ENCODE results near the gene ROS1. TPM values are rescaled to one million over a fixed set of nuclear protein-coding genes. Genes with fewer than 3 reads are reported as not detected.
"Not testable (repeated sequence)": the region's sequence is repeated elsewhere in the genome, so short reads cannot be mapped to it uniquely, and the experiment has no call there.

Gene ROS1
- not detected for total RNA-seq

DNA sequence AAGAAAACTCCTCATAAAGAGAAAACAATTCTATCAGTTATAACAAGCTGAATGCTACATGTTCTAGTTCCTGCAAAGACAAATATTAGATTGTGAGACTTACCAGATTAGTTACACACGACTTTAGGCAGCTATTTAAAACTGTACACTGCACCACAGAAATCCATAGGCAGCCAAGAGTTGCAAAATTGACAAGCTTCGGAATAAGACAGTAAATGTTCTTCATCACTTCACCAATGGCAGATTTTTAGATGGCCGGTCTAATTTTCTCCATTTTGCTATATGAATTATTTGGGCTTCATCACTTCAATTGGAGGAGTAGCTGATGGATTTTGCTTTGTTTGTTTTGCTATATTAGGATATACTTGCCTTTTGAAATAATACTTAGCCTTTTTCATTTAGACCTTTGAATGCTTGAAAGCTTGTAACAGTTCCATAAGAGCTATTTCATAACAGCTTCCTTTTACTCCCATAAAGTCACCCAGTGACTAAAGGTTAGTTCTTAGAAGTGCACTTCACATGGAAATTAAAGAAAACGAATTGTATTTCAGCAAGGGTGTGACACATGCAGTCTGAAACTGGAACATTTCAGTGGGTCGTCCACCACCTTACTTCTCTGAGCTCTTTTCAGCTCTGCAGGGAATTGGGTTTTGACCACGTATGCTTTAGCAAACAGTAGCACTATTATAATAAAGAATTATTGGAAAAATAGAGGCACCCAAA is at the start of gene ROS1:
Gene ROS1, minus strand, starts transcription at position 512 of the 723 bp plus-strand sequence. Its CDS starts 286 bp downstream, at position 226.
- ChIA-PET CTCF (no interaction called here), POLR2A (no interaction called here)

DNA sequence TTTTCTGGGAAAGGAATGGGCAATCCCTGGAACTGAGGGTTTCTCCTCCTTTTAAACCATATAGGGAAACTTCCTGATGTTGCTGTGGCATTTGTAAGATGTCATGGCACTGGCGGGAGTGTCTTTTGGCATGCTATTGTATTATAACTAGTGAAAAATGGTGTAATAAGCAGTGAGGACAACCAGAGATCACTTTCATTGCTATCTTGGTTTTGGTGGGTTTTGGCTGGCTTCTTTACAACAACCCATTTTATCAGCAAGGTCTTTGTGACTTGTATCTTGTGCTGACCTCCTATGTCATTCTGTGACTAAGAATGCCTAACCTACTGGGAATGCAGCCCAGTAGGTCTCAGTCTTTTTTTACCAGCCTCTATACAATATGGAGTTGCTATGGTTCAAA is 47.7 kb upstream of the ROS1 start:
- POLR2A ChIA-PET, result no interaction called here
- CTCF ChIA-PET, result no interaction called here

DNA sequence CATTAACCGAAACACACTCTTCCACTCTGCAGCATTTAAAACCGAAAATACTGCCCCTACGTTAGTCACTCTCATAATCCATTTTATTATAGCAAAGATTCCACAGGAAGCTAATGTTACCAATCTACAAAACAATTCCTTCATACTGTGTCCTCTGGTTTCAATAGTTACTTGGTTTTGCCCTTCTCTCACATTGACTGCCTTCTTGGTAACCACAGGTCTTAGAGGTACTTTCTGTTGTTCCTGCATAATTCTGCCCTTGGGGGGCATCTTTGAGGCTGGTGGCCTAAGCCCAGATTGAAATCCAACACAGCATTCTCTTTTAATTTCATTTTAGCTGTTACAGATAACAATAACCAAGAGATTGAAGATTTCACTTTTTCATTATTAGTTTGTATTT is 46.9 kb upstream of the ROS1 start:
- POLR2A ChIA-PET, result no interaction called here
- CTCF ChIA-PET, result interaction anchor here (1.4 kb wide), 1 partner anchor 23 kb away, joined by 5 read pairs; no protein-coding TSS in a partner anchor

DNA sequence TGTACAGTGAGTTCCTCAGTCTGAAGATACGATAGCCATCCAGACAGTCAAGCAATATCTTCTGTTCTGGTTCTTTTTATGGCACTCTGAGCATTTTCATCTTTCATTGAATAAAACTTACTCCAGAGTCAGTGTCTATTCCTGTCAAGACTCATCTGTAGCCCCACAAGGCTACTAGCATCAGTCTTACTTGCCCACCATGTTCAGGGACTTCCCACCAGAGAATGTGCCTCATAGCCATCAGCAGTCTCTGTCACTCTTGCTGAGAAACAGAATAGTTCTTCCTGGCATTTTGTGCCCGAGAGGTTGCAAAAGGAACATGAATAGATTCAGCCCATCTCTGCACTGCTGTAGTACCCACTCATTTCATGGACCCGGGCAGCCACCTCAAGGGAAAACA is 44.0 kb upstream of the ROS1 start:
- ChIA-PET POLR2A (no interaction called here), CTCF (no interaction called here)

DNA sequence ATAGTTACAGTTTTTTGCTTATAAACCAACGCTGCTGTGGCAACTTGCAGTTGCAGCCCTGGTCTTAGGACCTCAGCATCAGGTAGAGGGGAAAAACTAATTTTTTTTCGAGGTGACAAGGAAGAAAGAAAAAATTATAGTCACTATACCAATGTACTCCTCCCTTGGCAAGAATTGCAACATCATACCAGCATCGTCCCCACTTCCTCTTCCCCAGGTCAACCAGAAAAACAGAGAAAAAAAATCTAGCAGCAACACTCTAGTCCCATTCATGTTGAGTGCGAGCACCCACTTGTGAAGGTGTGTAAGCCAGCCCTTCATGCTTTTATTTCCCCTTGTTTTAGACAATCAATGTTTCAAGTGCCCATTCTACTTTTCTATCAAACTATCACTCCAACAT is 43.6 kb upstream of the ROS1 start:
- ChIA-PET POLR2A (no interaction called here), CTCF (no interaction called here)

DNA sequence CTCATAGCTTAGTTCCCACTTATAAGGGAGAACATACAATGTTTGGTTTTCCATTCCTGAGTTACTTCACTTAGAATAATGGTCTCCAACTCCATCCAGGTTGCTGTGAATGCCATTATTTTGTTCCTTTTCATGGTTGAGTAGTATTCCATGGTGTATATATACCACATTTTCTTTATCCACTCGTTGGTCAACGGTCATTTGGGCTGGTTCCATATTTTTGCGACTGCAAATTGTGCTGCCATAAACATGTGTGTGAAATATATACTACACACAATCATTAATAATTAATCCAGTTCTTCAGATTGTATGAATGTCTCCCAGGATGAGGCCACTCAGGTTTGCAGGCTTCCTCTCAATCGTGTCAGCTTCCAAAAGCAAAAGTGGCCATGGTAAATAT is 42.8 kb upstream of the ROS1 start:
- POLR2A ChIA-PET, CTCF ChIA-PET: not testable (repeated sequence)

DNA sequence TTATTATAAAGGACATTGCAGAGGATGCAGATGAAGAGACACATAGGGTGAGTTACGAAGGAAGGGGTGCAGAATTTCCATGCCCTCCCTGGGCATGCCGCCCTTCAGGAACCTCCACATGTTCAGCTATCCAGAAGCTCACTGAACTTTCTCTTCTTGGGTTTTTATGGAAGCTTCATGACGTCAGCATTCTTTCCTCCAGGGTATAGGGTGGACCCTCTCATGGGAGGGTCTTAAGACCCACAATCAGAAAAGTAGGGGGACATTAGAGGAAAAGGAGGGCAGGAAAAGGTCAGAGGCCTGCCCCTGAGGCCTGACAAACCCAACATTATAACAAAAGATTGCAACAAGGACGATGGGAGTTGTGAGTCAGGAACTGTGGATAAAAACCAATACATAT is 42.1 kb upstream of the ROS1 start:
- ChIA-PET CTCF (interaction anchor here (1.1 kb wide), 1 partner anchor 15 kb away, joined by 3 read pairs; no protein-coding TSS in a partner anchor), POLR2A (no interaction called here)

DNA sequence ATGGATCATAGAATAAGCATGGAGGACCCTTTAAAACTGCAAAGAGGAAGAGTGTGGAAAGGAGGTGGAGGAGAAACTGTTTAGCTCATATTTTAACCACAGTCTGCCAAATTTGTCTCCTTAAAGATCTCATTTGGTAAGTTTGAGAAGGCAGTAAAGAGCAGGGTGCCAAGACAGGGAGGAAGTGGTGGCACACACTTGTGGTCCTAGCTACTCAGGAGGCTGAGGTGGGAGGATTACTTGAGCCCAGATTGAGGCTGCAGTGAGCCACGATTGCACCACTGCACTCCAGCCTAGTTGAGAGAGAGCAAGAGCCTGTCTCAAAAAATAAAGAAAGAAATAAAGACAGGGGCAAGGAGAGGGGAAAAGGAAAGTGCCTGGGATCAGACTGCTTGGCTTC is 39.9 kb upstream of the ROS1 start:
- POLR2A ChIA-PET, result no interaction called here
- CTCF ChIA-PET, result interaction anchor here (0.8 to 2.2 kb wide), 2 partner anchors 16 to 82 kb away, joined by 3 to 8 read pairs; no protein-coding TSS in a partner anchor

DNA sequence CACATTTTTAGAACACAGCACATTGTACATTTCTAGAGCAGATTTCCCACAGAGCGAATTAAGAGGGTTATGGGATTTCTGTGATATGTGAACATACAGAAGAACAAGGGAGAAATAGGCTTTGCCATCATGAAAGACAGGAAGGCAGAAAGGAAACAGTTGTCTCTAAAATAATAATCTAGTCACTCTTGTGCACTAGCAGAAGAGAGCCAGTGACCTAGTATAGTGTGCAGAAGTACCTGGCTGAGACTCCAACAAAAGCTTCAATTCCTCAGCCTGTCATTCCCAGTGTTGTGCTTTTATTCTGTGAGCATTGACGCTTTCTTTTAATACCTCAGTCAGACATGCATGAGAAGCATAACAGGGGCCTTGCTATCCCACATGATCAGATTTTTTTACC is 39.0 kb upstream of the ROS1 start:
- CTCF ChIA-PET, result interaction anchor here (0.9 to 2.2 kb wide), 2 partner anchors 15 to 91 kb away, joined by 3 to 8 read pairs; no protein-coding TSS in a partner anchor
- POLR2A ChIA-PET, result no interaction called here

DNA sequence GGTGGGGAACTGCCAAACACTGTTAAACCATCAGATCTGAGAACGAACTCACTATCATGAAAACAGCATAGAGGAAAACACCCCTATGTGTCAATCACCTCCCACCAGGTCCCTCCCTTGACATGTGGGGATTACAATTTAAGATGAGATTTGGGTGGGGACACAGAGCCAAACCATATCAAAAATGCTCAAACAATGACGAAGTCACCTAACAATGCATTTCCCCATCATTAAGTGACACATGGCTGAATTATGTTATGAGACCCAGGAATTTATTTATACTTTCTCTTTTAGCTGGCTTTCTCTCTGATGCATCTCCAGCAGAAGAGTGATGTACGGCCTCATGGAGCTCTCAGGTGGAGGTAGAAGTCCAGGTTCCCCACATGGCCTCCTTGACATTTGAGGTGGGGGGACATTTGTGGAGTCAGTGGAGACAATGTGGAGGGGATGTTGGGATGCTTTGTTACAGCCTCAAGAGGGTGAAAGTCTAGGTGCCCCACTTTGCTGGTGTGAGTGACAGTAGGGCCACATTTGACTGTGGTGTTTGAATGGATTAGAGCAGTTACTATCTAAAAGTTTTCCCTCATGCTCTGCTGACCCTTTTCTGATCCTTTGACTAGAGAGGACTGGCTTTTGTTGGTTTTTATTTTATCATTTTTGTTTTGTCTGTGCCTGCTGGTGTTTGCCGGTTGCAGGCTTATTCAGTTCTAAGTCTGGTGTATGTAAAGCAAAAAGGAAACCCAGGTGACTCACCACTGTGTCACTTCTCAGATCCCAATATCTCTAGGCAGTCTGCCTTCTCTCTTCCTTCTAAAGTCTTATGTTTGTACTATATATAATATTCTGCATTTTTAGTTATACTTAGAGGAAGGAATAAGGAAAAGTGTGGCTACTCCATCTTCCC is 38.3 kb upstream of the ROS1 start:
- ChIA-PET POLR2A (no interaction called here), CTCF (interaction anchor here (0.9 to 2.2 kb wide), 2 partner anchors 14 to 92 kb away, joined by 3 to 8 read pairs; no protein-coding TSS in a partner anchor)

DNA sequence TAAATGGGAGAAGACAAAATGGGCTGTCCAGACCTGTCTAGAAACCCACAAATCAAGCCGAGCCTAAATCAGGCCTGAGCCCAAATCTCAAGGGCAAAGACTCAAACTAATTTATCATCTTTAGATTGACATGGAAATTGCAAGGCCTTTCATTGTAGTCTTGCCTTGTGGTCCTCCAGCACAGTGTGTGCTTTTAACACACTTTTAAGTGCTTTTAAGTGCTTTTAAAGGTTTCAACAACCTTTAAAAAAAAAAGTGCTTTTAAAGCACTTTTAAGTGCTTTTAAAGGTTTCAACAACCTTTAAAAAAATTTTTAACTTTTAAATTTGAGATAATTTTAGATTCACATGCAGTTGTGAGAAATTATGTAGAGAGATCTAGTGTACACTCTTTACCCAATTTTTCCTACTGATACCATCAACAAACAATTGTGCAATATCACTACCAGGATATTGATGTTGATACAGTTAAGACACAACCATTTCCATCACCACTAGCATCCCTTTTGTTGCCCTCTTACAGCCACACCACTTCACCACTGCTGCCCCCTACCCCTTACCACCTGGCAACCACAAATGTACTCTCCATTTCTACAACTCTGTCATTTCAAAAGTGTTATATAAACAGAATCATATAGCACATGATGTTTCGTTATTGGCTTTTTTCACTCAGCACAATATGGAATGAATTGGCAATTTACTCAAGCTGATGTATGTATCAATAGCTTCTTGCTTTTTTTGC is 33.6 kb upstream of the ROS1 start:
- CTCF ChIA-PET, result interaction anchor here (0.9 kb wide), 1 partner anchor 10 kb away, joined by 3 read pairs; no protein-coding TSS in a partner anchor
- POLR2A ChIA-PET, result no interaction called here

DNA sequence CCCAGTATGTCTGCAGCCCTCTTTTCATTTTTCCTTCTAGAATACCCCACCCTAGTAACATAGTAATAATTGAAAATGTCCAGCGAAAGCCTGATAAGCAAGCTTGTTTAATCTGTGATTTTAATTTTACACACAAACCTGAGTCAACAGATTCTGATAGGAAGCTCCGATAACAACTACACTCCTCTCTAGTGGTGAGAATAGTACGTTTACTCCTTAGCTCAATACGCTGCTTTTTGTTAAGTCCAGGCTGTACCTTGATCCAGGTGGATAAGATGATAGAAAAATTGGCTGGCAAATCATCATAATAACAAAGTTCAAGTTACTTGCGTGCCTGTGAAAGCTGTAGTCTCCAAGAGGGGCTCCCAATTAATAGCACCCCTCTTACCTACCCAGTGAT is 31.3 kb upstream of the ROS1 start:
- ChIA-PET POLR2A (no interaction called here), CTCF (no interaction called here)

DNA sequence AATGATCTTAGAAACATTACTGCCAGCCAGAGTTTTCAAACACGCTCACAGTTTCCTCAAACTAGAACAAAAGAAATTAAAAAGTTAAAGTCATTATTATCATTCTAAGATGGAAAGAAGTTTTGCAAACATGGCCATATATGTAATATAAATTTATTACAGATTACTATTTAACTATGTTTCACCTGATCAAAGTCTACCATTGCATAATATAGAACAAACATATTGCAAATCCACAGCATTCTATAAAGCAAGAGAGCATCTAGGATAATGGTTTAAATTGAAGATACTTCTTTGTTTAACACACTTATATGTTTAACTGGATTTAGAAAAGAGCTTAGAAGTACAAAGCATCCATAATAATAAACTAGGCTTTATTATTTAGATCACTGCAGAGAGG is 30.5 kb upstream of the ROS1 start:
- POLR2A ChIA-PET, result no interaction called here
- CTCF ChIA-PET, result no interaction called here

DNA sequence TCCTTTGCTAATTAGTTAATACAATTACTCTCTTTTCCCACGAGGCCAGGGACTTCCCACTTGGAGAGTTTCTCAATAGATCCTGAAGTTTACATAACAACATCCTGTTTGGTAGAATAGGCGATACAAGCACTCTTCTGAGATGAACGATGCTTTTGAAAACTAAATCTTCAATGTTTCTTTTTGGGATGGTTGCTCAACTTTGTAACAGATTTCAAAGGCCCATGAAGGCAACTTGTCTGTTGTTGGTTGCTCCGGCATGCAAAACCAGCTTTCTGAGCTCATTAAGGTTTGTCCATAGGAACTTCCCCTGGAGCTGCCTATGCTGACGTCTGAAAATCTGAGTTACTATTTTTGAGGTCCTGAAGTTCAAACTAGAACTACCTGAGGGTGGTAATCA is 25.9 kb upstream of the ROS1 start:
- ChIA-PET POLR2A (no interaction called here), CTCF (interaction anchor here (1.1 kb wide), 1 partner anchor 26 kb away, joined by 3 read pairs; no protein-coding TSS in a partner anchor)

DNA sequence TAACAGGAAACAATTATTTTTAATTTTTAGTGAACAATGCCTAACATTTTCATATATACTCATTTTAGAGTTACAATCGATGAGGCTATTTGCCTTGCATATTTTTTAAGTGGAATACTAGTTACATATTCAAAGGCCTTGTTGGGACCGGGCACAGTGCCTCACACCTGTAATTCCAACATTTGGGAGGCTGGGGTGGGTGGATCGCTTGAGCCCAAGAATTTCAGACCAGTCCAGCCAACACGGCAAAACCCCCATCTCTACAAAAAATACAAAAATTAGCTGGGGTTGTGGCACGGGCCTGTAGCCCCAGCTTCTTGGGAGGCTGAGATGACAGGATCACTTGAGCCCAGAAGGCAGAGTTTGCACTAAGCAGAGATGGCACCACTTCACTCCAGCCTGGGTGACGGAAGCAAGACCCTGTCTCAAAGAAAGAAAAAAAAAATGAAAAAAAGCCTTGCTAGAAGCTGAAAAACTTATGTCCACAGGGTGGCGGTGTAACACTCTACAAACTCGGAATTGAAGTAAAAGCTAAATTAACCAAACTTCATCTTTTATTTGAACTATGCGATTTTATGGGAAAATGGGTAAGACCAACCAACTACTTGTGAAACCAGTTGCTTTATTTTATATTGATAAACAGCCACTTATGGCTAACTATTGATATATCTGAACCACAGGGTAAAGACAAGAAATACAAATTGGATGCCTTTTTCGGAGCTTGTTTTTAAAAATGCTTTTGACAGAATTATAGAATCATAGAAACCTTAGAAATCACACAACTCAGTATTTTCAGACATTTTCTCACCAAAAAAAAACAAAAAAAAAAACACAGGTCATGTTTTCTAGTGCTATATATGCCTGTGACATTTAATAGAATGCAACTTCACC is 24.1 kb upstream of the ROS1 start:
- ChIA-PET POLR2A (no interaction called here), CTCF (interaction anchor here (0.7 to 1.9 kb wide), 21 partner anchors 9 to 230 kb away, joined by 3 to 9 read pairs (median 4); partner anchors contain the start of gene GOPC)

DNA sequence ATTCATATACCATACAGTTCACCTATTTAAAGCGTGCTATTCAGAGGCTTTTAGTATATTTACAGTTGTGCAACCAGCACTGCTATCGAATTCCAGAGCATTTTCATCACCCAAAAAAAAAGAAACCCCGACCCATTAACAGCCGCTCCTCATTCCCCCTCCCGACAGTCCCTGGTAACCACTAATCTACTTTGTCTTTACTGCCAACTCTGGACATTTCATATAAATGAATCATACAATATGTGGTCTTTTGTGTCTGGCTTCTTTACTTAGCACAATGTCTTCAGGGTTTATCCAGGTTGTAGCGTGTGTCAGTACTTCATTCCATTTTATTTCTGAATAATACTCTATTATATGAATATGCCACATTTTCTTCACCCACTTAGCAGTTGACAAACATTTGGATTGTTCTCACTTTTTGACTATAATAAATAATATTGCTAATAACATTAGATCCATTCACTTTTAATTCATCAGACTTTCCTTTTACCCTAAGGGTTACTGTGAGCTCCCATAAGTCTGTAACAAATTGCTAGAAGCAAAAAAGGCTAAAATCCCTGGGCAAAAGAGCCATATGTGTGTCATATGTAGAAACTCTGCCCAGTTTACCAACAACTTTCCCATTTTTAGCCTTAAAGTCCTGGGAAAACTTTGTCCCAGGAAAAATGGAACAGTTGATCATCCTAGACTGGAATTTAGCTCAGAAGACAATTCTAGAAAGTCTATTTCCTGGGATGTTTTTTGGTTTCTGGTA is 23.2 kb upstream of the ROS1 start:
- ChIA-PET POLR2A (no interaction called here), CTCF (interaction anchor here (0.7 to 1.9 kb wide), 7 partner anchors 16 to 156 kb away, joined by 3 to 9 read pairs (median 5); no protein-coding TSS in a partner anchor)

DNA sequence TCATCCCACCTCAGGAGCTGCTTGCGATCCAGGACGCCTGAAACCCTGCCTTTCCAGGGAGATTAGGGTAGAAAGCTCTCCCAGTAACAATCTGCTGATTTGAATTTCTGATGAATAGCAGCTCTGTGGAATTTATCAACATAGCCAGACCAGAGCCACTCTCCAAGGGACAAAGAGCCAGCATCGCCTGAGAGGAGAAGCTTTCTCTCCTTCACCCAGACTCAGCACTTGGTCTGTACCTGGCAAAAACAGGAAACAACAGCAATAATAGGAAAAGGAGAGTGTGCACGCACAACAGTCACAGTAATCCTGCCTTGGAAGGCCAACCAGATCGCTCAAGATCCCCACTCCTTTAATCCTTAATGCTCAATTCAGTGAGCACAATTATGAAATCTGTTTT is 22.3 kb upstream of the ROS1 start:
- ChIA-PET POLR2A (no interaction called here), CTCF (no interaction called here)

DNA sequence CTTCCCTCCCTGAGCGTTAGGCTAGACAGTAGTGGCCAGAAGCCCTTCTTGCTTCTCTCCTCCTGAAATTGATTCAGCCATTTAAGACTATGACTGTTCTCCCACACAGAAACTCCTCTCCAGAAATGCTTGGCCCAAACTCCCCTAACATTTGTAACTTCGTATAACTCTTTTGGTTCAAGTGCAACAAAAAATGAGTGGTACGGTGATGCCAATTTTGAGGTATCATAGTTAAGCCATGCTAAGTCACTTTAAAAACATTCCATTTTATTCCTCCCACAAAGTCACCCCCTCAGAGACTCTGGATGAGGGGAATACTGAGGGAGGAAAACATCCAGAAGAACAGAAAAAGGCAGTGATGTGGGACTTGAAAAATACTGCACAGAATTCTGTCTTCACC is 21.1 kb upstream of the ROS1 start:
- ChIA-PET CTCF (interaction anchor here (0.7 kb wide), 1 partner anchor 142 kb away, joined by 4 read pairs; no protein-coding TSS in a partner anchor), POLR2A (no interaction called here)

Measured in activated CD8-positive, alpha-beta memory T cell treated with anti-CD3 and anti-CD28 coated beads for 36 hours (primary cell).